Activated CD4-positive, alpha-beta memory T cell treated with anti-CD3 and anti-CD28 coated beads for 36 hours (primary cell): ENCODE measurements around the gene KIAA0319L. TPM values are rescaled to one million over a fixed set of nuclear protein-coding genes. Genes with fewer than 3 reads are reported as not detected.
A peak's percentile ranks its signal among the peaks of the same experiment; 100 is the strongest.
"Not testable (repeated sequence)": the region's sequence is repeated elsewhere in the genome, so short reads cannot be mapped to it uniquely, and the experiment has no call there.

Source experiments
- CTCF ChIA-PET: fragments of 350-600 bp; sonication (Branson Sonifier 250); formaldehyde crosslinking; loops from one replicate; lab custom pipeline; 2021; ENCODE audit warnings: antibody characterized with exemption, inconsistent platforms; lab: Charles Lee
- POLR2A ChIA-PET: fragments of 350-600 bp; sonication (Branson Sonifier 250); formaldehyde crosslinking; loops from one replicate; lab custom pipeline; 2021; ENCODE audit warnings: antibody characterized with exemption; lab: Charles Lee
- DNase-seq: peaks from one replicate; pipeline ENCODE4 v3.0.0-alpha.2; 2020
- H3K27ac Mint-ChIP-seq: one replicate; pipeline ENCODE4 v1.8.0; 2021; ENCODE audit warnings: mixed read lengths
- H3K27me3 Mint-ChIP-seq: one replicate; pipeline ENCODE4 v1.8.0; 2021; ENCODE audit warnings: mixed read lengths
- H3K36me3 Mint-ChIP-seq: one replicate; pipeline ENCODE4 v1.8.0; 2021; ENCODE audit warnings: mixed read lengths
- H3K4me1 Mint-ChIP-seq: one replicate; pipeline ENCODE4 v1.8.0; 2021; ENCODE audit warnings: low read depth, mixed read lengths
- H3K4me3 Mint-ChIP-seq: one replicate; pipeline ENCODE4 v1.8.0; 2021; ENCODE audit warnings: mild to moderate bottlenecking, mixed read lengths
- H3K9me3 Mint-ChIP-seq: one replicate; pipeline ENCODE4 v1.8.0; 2021; ENCODE audit warnings: mixed read lengths
- intact Hi-C: fragments of 100-400 bp; cut with micrococcal nuclease; formaldehyde crosslinking; loops from one replicate; pipeline ENCODE4 v1.15.1; 2023
- total RNA-seq, 2 experiments: library from RNA; stranded (reverse); gene quantifications; one replicate each; pipeline ENCODE4 v1.2.3, GENCODE V29; 2021

The KIAA0319L gene
- total RNA-seq, 2 experiments from 2014 or later: 28.3 to 30.9 TPM

- DNase-seq: no peak
- no peak overlapping the region for H3K4me3 Mint-ChIP-seq
- no peak overlapping the region for H3K27ac Mint-ChIP-seq
- H3K4me1 Mint-ChIP-seq: peaks cover 2% of the 10 kb centered on the region
- intact Hi-C loops: no loop called here
- peaks cover 12% of the 10 kb centered on the region for H3K36me3 Mint-ChIP-seq
- no peaks in the 10 kb centered on the region for H3K27me3 Mint-ChIP-seq
- CTCF ChIA-PET: interaction anchor here (1.0 to 1.1 kb wide), 2 partner anchors 25 to 89 kb away, joined by 3 to 5 read pairs; no protein-coding TSS in a partner anchor
- H3K9me3 Mint-ChIP-seq: no peaks in the 10 kb centered on the region
- POLR2A ChIA-PET: no interaction called here
These were observed 81.1 kb downstream of the KIAA0319L start for GRCh38 chr1:35475856-35476674.

GRCh38 chr1:35475356-35475755 is 81.8 kb downstream of the KIAA0319L start:
- Mint-ChIP-seq H3K36me3 (peaks cover 16% of the 10 kb centered on the region), H3K9me3 (no peaks in the 10 kb centered on the region), H3K4me3 (no peak overlapping the region), H3K4me1 (peaks cover 2% of the 10 kb centered on the region), H3K27ac (no peak overlapping the region), H3K27me3 (no peaks in the 10 kb centered on the region)
- CTCF ChIA-PET: interaction anchor here (1.0 to 1.1 kb wide), 2 partner anchors 24 to 89 kb away, joined by 3 to 5 read pairs; no protein-coding TSS in a partner anchor
- POLR2A ChIA-PET: no interaction called here
- DNase-seq: no peak
- intact Hi-C loops: no loop called here

DNA sequence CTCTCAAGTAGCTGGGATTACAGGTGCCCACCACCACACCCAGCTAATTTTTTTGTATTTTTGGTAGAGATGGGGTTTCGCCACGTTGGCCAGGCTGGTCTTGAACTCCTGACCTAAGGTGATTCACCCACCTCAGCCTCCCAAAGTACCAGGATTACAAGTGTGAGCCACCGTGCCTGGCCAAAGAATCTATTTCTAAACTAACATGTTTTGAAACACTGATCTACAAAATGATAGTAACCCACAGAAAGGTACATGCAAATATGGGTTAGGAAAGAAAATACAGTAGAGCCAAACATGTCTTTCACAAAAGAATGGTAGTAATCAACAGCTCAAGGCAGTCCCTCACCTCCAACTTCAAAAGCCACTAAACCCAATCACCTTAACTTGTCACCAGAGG is 84.0 kb downstream of the KIAA0319L start:
- H3K27ac Mint-ChIP-seq, H3K9me3 Mint-ChIP-seq, H3K4me3 Mint-ChIP-seq, H3K27me3 Mint-ChIP-seq, POLR2A ChIA-PET, intact Hi-C loops, DNase-seq, H3K4me1 Mint-ChIP-seq: not testable (repeated sequence)
- H3K36me3 Mint-ChIP-seq: peaks cover 25% of the 10 kb centered on the region
- CTCF ChIA-PET: interaction anchor here (0.6 to 1.3 kb wide), 2 partner anchors 23 to 91 kb away, joined by 3 to 5 read pairs; no protein-coding TSS in a partner anchor

DNA sequence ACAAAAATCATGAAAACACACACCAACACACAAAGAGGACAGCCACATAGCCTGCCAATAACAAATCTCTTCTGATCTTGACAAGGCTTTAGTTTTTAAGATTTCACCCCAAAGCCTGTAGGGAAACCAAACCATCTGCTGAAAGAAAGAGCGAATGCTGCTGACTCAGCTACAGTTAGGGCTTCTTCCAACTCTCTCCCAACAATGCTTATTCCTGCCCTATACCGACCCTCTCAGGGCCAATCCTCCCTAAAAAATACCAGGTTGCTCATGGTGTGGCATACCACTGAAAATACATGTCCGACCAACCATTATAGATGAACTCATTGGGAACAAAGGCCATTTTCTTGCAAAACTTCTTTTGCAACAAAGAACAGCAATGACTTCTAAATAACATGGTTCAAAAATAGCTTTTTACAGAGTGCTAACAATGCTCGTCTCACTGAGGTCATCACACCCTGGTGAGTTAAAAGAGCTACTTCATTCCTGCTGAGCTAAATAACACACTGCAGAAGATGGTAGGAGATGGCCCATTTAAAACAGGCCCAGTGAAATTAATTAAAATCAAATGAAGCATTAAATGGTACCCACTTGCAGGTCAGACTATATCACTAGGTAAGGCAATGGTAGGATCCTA is 86.1 kb downstream of the KIAA0319L start:
- H3K27ac Mint-ChIP-seq: no peak overlapping the region
- H3K27me3 Mint-ChIP-seq: no peaks in the 10 kb centered on the region
- H3K9me3 Mint-ChIP-seq: peaks cover under 1% of the 10 kb centered on the region
- no peak overlapping the region for H3K4me3 Mint-ChIP-seq
- peaks cover 29% of the 10 kb centered on the region for H3K36me3 Mint-ChIP-seq
- DNase-seq: no peak
- intact Hi-C loops: no loop called here
- CTCF ChIA-PET: interaction anchor here (2.0 kb wide), 1 partner anchor 20 kb away, joined by 10 read pairs; no protein-coding TSS in a partner anchor
- peaks cover 8% of the 10 kb centered on the region for H3K4me1 Mint-ChIP-seq
- POLR2A ChIA-PET: no interaction called here

DNA sequence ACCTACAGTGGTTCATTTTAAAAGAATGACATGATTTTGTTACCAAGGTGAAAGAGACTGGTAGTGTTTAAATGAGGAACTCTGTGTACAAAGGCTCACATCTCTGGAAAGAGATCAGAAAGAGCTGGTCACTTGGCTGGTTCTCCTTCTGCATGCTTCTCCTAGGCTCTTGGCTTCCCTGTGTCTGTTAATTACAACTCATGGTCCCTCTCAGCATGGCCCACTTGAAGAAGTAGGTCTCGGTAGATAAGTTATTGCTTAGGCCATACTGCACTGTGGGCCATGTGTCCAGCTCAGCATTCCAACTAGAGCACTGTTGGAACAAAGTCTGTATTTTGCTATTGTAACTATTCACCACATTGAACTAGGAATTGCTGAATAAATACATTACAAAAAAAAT is 91.1 kb downstream of the KIAA0319L start:
- CTCF ChIA-PET: interaction anchor here (2.4 to 3.6 kb wide), 2 partner anchors 10 to 15 kb away, joined by 10 to 29 read pairs; no protein-coding TSS in a partner anchor

GRCh38 chr1:35463749-35464148 is 93.5 kb downstream of the KIAA0319L start:
- H3K27me3 Mint-ChIP-seq, intact Hi-C loops, H3K4me3 Mint-ChIP-seq, DNase-seq, POLR2A ChIA-PET: not testable (repeated sequence)
- CTCF ChIA-PET: interaction anchor here (2.2 kb wide), 1 partner anchor 12 kb away, joined by 17 read pairs; no protein-coding TSS in a partner anchor
- H3K9me3 Mint-ChIP-seq: peaks cover 17% of the 10 kb centered on the region
- peaks cover 30% of the 10 kb centered on the region for H3K4me1 Mint-ChIP-seq
- H3K36me3 Mint-ChIP-seq: peaks cover 62% of the 10 kb centered on the region
- H3K27ac Mint-ChIP-seq: peak overlapping the region; percentile 26

More for the DNA sequence above, 91.1 kb downstream of the KIAA0319L start:
- Mint-ChIP-seq H3K36me3 (peaks cover 66% of the 10 kb centered on the region), H3K4me1 (peaks cover 30% of the 10 kb centered on the region), H3K4me3 (no peak overlapping the region), H3K27me3 (no peaks in the 10 kb centered on the region), H3K27ac (no peak overlapping the region), H3K9me3 (peaks cover 17% of the 10 kb centered on the region)
- DNase-seq: no peak
- intact Hi-C loops: no loop called here
- POLR2A ChIA-PET: no interaction called here

GRCh38 chr1:35463232-35463631 is 94.0 kb downstream of the KIAA0319L start:
- H3K4me1 Mint-ChIP-seq: peaks cover 26% of the 10 kb centered on the region
- no peaks in the 10 kb centered on the region for H3K27me3 Mint-ChIP-seq
- H3K4me3 Mint-ChIP-seq: no peak overlapping the region
- POLR2A ChIA-PET: no interaction called here
- H3K36me3 Mint-ChIP-seq: peaks cover 58% of the 10 kb centered on the region
- CTCF ChIA-PET: interaction anchor here (2.2 kb wide), 1 partner anchor 11 kb away, joined by 17 read pairs; no protein-coding TSS in a partner anchor
- peaks cover 17% of the 10 kb centered on the region for H3K9me3 Mint-ChIP-seq
- intact Hi-C loops: no loop called here
- H3K27ac Mint-ChIP-seq: peak overlapping the region; percentile 24
- no peak for DNase-seq

- POLR2A ChIA-PET: interaction anchor here (1.0 kb wide), 1 partner anchor 44 kb away, joined by 3 read pairs; no protein-coding TSS in a partner anchor
- CTCF ChIA-PET: interaction anchor here (0.6 to 2.2 kb wide), 4 partner anchors 8 to 83 kb away, joined by 3 to 17 read pairs (median 4); no protein-coding TSS in a partner anchor
- DNase-seq: peak; percentile 53
- intact Hi-C loops: loop anchor here (1.0 kb wide), 2 partner anchors 8 to 44 kb away; no protein-coding TSS in a partner anchor
- Mint-ChIP-seq H3K9me3 (peaks cover 17% of the 10 kb centered on the region), H3K27ac (peak overlapping the region; percentile 85), H3K4me3 (peak overlapping the region; percentile 13), H3K36me3 (peaks cover 53% of the 10 kb centered on the region), H3K27me3 (no peaks in the 10 kb centered on the region), H3K4me1 (peaks cover 25% of the 10 kb centered on the region)
These were observed 95.1 kb downstream of the KIAA0319L start for GRCh38 chr1:35461966-35462651.

DNA sequence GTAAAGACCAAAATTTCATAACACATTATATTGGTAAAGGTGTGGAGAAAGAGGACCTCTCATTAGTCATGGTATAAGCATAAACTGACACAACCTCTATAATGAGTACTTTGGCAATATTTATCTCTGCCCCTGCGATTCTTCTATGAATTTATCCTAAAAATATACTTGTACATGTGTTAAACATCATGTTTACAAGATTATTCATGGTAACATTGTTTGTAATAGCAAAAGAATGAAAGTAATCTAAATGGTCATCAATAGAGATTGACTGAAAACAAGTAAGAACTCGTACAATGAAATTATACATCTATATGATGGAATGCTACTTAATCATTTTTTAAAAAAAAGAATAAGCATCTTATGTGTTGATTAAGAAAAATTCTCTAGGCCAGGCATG is 96.4 kb downstream of the KIAA0319L start:
- H3K27me3 Mint-ChIP-seq: no peaks in the 10 kb centered on the region
- H3K36me3 Mint-ChIP-seq: peaks cover 46% of the 10 kb centered on the region
- intact Hi-C loops: no loop called here
- POLR2A ChIA-PET: no interaction called here
- H3K27ac Mint-ChIP-seq: no peak overlapping the region
- no peak overlapping the region for H3K4me3 Mint-ChIP-seq
- peaks cover 28% of the 10 kb centered on the region for H3K4me1 Mint-ChIP-seq
- CTCF ChIA-PET: interaction anchor here (1.8 kb wide), 1 partner anchor 10 kb away, joined by 11 read pairs; no protein-coding TSS in a partner anchor
- DNase-seq: no peak
- peaks cover 14% of the 10 kb centered on the region for H3K9me3 Mint-ChIP-seq

GRCh38 chr1:35454616-35455015 is 102.6 kb downstream of the KIAA0319L start:
- DNase-seq: no peak
- Mint-ChIP-seq H3K27ac (peak overlapping the region; percentile 80), H3K9me3 (no peaks in the 10 kb centered on the region), H3K4me3 (no peak overlapping the region), H3K27me3 (no peaks in the 10 kb centered on the region), H3K4me1 (peaks cover 49% of the 10 kb centered on the region), H3K36me3 (peaks cover 6% of the 10 kb centered on the region)
- ChIA-PET CTCF (interaction anchor here (1.1 to 9.1 kb wide), 12 partner anchors 8 to 272 kb away, joined by 3 to 245 read pairs (median 6); partner anchors contain the start of genes KIAA0319L and NCDN), POLR2A (interaction anchor here (1.0 to 1.9 kb wide), 4 partner anchors 11 to 103 kb away, joined by 3 to 10 read pairs (median 5); partner anchors contain the start of genes KIAA0319L and NCDN)
- intact Hi-C loops: loop anchor here (1.0 to 10.0 kb wide), 7 partner anchors 8 to 320 kb away; partner anchors contain the start of genes C1orf216, PSMB2 and SFPQ

GRCh38 chr1:35454176-35454575 is 103.0 kb downstream of the KIAA0319L start:
- Mint-ChIP-seq H3K27ac (peak overlapping the region; percentile 80), H3K36me3 (peaks cover 9% of the 10 kb centered on the region), H3K9me3 (no peaks in the 10 kb centered on the region), H3K27me3 (no peaks in the 10 kb centered on the region), H3K4me1 (peaks cover 49% of the 10 kb centered on the region), H3K4me3 (no peak overlapping the region)
- CTCF ChIA-PET: interaction anchor here (1.1 to 9.1 kb wide), 11 partner anchors 8 to 272 kb away, joined by 3 to 245 read pairs (median 6); partner anchors contain the start of genes KIAA0319L and NCDN
- POLR2A ChIA-PET: interaction anchor here (1.0 to 1.9 kb wide), 5 partner anchors 11 to 103 kb away, joined by 3 to 10 read pairs (median 4); partner anchors contain the start of genes KIAA0319L and NCDN
- intact Hi-C loops: loop anchor here (1.0 to 10.0 kb wide), 7 partner anchors 8 to 321 kb away; partner anchors contain the start of genes C1orf216, PSMB2 and SFPQ
- DNase-seq: no peak
